Inferior parietal cortex (tissue), 1 donor: ENCODE results near the gene IL5.

Experiments used
- DNase-seq: peaks from one replicate; pipeline ENCODE4 v3.0.0-alpha.2; 2016; ENCODE audit errors: extremely low spot score

Gene IL5

DNA sequence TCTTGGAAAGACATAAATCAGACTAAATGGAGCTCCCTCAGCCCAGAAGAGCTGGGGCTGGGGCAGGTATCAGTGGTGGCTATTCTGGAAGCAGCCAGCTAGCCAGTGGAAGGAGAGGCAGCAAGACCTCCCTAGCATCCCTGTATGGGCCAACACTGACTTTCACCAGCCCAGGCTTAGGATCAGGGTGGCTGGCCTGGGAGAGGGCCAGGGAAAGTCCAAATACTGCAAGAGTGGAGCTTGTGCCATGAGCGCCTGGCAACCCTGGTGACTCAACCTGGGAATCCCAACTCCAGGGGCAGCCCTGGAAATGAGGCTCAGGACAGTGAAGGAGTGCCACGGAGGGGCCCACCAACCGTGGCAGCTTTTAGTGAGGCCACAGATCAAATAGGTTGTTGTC lies 45.2 kb downstream of the IL5 start:
- DNase-seq: no peak

DNA sequence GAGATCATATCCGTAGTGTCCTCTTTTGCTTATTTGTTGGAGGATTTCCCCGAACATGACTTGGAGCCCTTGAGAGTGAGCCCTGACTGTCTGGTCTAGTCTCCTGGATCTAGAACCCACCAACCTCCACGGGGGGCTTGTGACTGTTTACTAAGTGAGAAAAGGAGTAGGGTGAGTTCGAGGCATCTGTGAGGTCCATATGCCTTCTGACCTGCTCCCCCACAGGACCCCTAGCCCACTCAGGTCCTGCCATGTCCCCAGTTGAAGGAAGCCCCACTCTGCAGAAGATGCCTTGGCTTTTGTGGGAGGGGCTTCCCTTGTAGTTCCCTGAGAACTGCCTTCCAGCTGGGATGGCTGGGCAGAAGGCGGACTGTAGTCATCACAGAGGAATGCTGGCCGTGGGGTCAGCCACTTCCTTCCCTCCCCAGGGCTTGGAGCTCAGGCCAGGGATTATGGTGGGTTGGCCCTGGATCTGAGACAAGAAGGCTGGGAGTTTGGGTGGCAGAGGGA lies 45.8 kb downstream of the IL5 start:
- DNase-seq: no peak

- DNase-seq: peak; percentile 61
Observed at GRCh38 chr5:132496631-132497487, 46.5 kb downstream of the IL5 start.

DNA sequence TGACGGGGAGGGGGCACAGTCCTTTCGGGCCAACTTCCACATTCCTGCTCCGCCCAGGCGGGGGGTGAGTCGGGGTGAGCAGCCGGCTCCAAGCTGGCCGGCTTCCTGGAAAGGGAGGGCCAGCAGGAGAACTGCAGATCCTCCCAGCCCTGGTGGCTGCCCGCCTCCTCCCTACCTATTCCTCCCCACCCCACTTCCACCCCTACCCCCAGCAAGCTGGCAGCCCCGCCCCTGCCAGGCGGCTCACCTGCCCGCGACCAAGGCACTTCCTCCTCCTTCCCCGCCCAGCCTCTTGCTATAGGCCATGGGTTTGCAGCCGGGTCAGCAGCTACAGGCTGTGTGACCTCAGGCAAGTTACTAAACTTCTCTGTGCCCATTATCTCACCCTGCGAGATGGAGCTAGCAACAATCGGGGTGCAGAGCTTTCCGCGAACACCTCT lies 47.1 kb downstream of the IL5 start:
- no peak for DNase-seq

- peak; percentile 57 for DNase-seq
Observed at GRCh38 chr5:132495667-132496190, 47.6 kb downstream of the IL5 start.

GRCh38 chr5:132493821-132494220 lies 49.5 kb downstream of the IL5 start:
- no peak for DNase-seq

GRCh38 chr5:132493241-132493640 lies 50.1 kb downstream of the IL5 start:
- DNase-seq: no peak

DNA sequence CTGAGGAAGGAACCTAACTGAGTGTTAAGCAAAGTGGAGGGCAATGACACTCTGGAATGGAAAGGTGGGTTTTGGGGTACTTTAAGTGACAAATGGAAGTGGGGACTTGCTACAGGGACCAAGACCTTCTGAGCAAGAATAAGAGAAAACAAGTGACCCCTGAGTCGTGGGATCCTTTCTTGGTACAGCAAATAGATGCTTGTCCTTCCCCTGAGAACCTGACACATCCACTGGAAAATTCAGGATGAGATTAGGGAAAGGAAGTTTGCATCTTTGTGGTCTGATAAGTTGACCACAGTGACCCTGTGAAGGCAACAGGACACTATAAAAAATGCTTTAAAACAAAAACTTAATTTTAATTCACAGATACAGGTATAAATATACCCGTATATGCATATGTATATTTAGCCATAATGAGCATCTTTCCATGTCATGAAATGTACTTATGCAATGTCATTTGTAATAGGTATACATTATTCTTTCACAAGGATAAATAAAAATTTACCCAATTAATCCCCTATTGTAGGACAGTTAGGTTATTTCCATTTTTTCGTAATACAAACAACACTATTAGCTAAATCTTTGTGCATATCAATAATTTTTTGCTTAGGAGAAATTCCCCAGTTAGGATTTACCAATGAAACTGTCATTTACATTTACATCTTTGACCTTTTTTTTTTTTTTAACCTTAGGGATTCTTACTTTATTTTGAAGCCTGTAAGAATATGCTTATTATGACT lies 50.8 kb downstream of the IL5 start:
- DNase-seq: no peak
